C4-2B (cell line): ENCODE results near the gene ARL14EPL.

Experiments used
- H3K27ac ChIP-seq: fragments of 450-650 bp; 2 replicates; pipeline ENCODE4 v1.5.1; 2017
- CTCF ChIP-seq: fragments of 450-650 bp; conservative IDR thresholded peaks from 2 replicates; pipeline ENCODE4 v1.5.1; 2017; ENCODE audit warnings: mild to moderate bottlenecking
- ZFX ChIP-seq: fragments of 450-650 bp; IDR thresholded peaks from 2 replicates; pipeline ENCODE4 v1.6.1; 2017

Gene ARL14EPL

GRCh38 chr5:116002116-116002906 is 30.0 kb upstream of the ARL14EPL start:
- no peak overlapping the region for H3K27ac ChIP-seq
- TF ChIP-seq CTCF, result no peak

GRCh38 chr5:116004248-116004647 is 28.0 kb upstream of the ARL14EPL start:
- no peak for TF ChIP-seq ZFX
- no peak for TF ChIP-seq CTCF
- H3K27ac ChIP-seq, result no peak overlapping the region

GRCh38 chr5:116009806-116010205 is 22.5 kb upstream of the ARL14EPL start:
- no peak for TF ChIP-seq ZFX
- no peak for TF ChIP-seq CTCF
- no peak overlapping the region for H3K27ac ChIP-seq

GRCh38 chr5:116011046-116011445 is 21.2 kb upstream of the ARL14EPL start:
- H3K27ac ChIP-seq, result no peak overlapping the region
- no peak for TF ChIP-seq ZFX
- TF ChIP-seq CTCF, result no peak

- TF ChIP-seq CTCF, result no peak
- no peak for TF ChIP-seq ZFX
- H3K27ac ChIP-seq, result no peak overlapping the region
Measured at GRCh38 chr5:116013207-116013785, 19.0 kb upstream of the ARL14EPL start.

- TF ChIP-seq CTCF (no peak), ZFX (no peak)
- H3K27ac ChIP-seq, result no peak overlapping the region
Measured at GRCh38 chr5:116013936-116014335, 18.3 kb upstream of the ARL14EPL start.

GRCh38 chr5:116023619-116024018 is 8.7 kb upstream of the ARL14EPL start:
- TF ChIP-seq CTCF (peak; percentile 17; the same call in 1 of the 2 replicates), ZFX (no peak)
- H3K27ac ChIP-seq, result no peak overlapping the region; the same call in 1 of the 2 replicates
